ENCODE data around the gene CRABP1. TPM values are rescaled to one million over a fixed set of nuclear protein-coding genes. Genes with fewer than 3 reads are reported as not detected.

CRABP1 gene
- total RNA-seq, 1 experiment from 2014 or later, result not detected

- no peaks in the 10 kb centered on the region for H3K27me3 ChIP-seq (ENCODE audit: low read length)
- H3K9me2 ChIP-seq (replicated peaks; ENCODE audit: insufficient read depth, low read length), result no peaks in the 10 kb centered on the region
- no peaks in the 10 kb centered on the region for H3K9me3 ChIP-seq (ENCODE audit: low read length)
- no peak overlapping the region for H3K4me3 ChIP-seq (ENCODE audit: low read length)
- no peak overlapping the region for H2AFZ ChIP-seq (ENCODE audit: low read length)
- H3K36me3 ChIP-seq (ENCODE audit: insufficient read depth, low read length), result no peaks in the 10 kb centered on the region
- peaks cover 14% of the 10 kb centered on the region for H3K4me1 ChIP-seq (ENCODE audit: low read length)
- peaks cover 16% of the 10 kb centered on the region for H3K79me2 ChIP-seq (ENCODE audit: low read length)
- no peaks in the 10 kb centered on the region for H4K20me1 ChIP-seq (ENCODE audit: insufficient read depth, low read depth, low read length)
- no peak overlapping the region for H3K27ac ChIP-seq (ENCODE audit: low read length)
- no peak overlapping the region for H3K9ac ChIP-seq (ENCODE audit: low read length)
- no peak overlapping the region for H3K4me2 ChIP-seq (ENCODE audit: low read depth, low read length, poor library complexity, severe bottlenecking)
- no peak for DNase-seq
Observed at GRCh38 chr15:78302579-78303312, 37.4 kb upstream of the CRABP1 start.

DNA sequence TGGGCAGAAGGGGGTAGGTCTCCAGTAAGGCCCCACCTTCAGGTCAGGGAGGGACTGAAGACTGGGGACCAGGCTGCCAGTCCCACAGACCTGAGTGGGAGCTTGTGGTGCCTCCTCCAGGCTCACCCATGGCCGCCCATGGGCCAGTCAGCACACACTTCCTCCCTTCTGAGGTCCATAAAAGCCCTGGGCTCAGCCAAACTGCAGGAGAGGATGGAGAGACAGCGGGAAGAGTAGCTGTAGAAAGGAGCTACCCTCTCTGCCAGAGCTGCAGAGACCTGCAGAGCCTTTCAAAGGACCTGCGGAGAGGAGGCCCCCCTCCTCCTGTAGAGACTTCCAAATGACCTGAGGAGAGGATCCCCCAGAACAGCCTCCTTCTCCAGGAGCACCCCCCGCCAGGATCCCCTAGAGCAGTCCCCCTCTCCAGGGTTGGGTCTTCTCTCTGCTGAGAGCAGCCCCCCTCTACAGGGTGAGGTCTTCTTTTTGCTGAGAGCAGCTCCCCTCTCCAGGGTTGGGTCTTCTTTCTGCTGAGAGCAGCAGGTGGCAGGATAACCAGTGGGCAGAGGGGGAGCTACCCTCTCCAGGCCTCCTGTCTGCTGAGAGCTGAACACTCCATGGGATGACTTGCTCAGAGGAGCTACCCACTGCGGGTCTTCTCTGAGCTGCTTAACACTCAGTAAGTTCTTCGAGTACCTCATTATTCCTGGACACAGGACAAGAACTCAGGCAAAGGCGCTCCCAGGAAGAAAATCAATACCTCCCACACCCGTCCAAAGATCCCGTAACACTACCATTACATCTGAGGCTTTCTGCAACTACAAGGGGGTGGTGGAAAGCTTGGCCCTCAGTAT lies 35.7 kb upstream of the CRABP1 start:
- Histone ChIP-seq H3K36me3 (ENCODE audit: insufficient read depth, low read length) (no peaks in the 10 kb centered on the region), H3K4me3 (ENCODE audit: low read length) (no peak overlapping the region), H3K9me3 (ENCODE audit: low read length) (no peaks in the 10 kb centered on the region), H4K20me1 (ENCODE audit: insufficient read depth, low read depth, low read length) (no peaks in the 10 kb centered on the region), H3K27ac (ENCODE audit: low read length) (no peak overlapping the region), H3K4me1 (ENCODE audit: low read length) (peaks cover 8% of the 10 kb centered on the region), H3K9ac (ENCODE audit: low read length) (no peak overlapping the region), H3K27me3 (ENCODE audit: low read length) (no peaks in the 10 kb centered on the region), H2AFZ (ENCODE audit: low read length) (no peak overlapping the region), H3K9me2 (replicated peaks; ENCODE audit: insufficient read depth, low read length) (no peaks in the 10 kb centered on the region), H3K79me2 (ENCODE audit: low read length) (no peaks in the 10 kb centered on the region), H3K4me2 (ENCODE audit: low read depth, low read length, poor library complexity, severe bottlenecking) (no peak overlapping the region)
- no peak for DNase-seq

GRCh38 chr15:78306176-78306774 lies 33.9 kb upstream of the CRABP1 start:
- Histone ChIP-seq H2AFZ (ENCODE audit: low read length) (no peak overlapping the region), H3K9ac (ENCODE audit: low read length) (no peak overlapping the region), H4K20me1 (ENCODE audit: insufficient read depth, low read depth, low read length) (no peaks in the 10 kb centered on the region), H3K27me3 (ENCODE audit: low read length) (no peaks in the 10 kb centered on the region), H3K27ac (ENCODE audit: low read length) (no peak overlapping the region), H3K4me3 (ENCODE audit: low read length) (no peak overlapping the region), H3K9me3 (ENCODE audit: low read length) (no peaks in the 10 kb centered on the region), H3K9me2 (replicated peaks; ENCODE audit: insufficient read depth, low read length) (no peaks in the 10 kb centered on the region), H3K36me3 (ENCODE audit: insufficient read depth, low read length) (no peaks in the 10 kb centered on the region), H3K79me2 (ENCODE audit: low read length) (no peaks in the 10 kb centered on the region), H3K4me2 (ENCODE audit: low read depth, low read length, poor library complexity, severe bottlenecking) (no peak overlapping the region), H3K4me1 (ENCODE audit: low read length) (peaks cover 3% of the 10 kb centered on the region)
- DNase-seq, result no peak

- Histone ChIP-seq H3K27ac (ENCODE audit: low read length) (no peak overlapping the region), H3K9me3 (ENCODE audit: low read length) (no peaks in the 10 kb centered on the region), H3K9me2 (replicated peaks; ENCODE audit: insufficient read depth, low read length) (no peaks in the 10 kb centered on the region), H3K79me2 (ENCODE audit: low read length) (no peaks in the 10 kb centered on the region), H3K4me3 (ENCODE audit: low read length) (no peak overlapping the region), H3K9ac (ENCODE audit: low read length) (no peak overlapping the region), H3K4me2 (ENCODE audit: low read depth, low read length, poor library complexity, severe bottlenecking) (no peak overlapping the region), H3K36me3 (ENCODE audit: insufficient read depth, low read length) (no peaks in the 10 kb centered on the region), H3K27me3 (ENCODE audit: low read length) (no peaks in the 10 kb centered on the region), H4K20me1 (ENCODE audit: insufficient read depth, low read depth, low read length) (no peaks in the 10 kb centered on the region), H2AFZ (ENCODE audit: low read length) (no peak overlapping the region), H3K4me1 (ENCODE audit: low read length) (peaks cover 3% of the 10 kb centered on the region)
- DNase-seq, result no peak
Observed at GRCh38 chr15:78307976-78308375, 32.2 kb upstream of the CRABP1 start.

DNA sequence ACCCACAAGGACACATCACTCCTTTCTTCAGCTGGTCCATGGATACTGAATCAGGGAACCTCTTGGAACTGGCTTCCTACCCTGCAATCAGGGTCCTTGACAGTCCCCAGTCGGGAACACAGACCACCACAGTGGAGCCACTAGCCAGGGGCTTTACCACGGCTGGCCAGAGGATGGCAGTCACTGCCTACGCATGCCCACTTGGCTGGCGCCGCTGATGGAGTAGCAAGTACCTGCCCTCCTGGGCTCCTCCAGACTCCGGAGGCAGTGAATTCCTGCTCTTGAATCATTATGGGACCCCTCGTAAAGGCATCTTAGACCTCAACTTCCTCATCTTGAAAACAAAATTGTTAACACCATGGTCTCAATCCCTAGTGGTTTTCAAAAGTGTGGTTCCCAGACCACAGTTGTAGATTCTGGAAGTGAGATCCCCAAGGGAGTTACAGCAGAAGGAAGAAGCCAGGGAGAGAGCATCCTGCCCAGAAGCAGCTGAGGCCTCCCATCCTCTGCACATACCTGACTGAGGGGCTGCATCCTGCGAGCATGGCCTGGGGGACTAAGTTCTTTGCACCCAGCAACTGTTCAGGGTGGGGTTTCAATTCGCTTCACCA lies 31.6 kb upstream of the CRABP1 start:
- Histone ChIP-seq H3K79me2 (ENCODE audit: low read length) (no peaks in the 10 kb centered on the region), H3K9me2 (replicated peaks; ENCODE audit: insufficient read depth, low read length) (no peaks in the 10 kb centered on the region), H3K4me3 (ENCODE audit: low read length) (no peak overlapping the region), H3K27me3 (ENCODE audit: low read length) (no peaks in the 10 kb centered on the region), H2AFZ (ENCODE audit: low read length) (no peak overlapping the region), H3K27ac (ENCODE audit: low read length) (no peak overlapping the region), H3K4me1 (ENCODE audit: low read length) (peaks cover 3% of the 10 kb centered on the region), H3K36me3 (ENCODE audit: insufficient read depth, low read length) (no peaks in the 10 kb centered on the region), H3K4me2 (ENCODE audit: low read depth, low read length, poor library complexity, severe bottlenecking) (peak overlapping the region; percentile 29), H3K9ac (ENCODE audit: low read length) (no peak overlapping the region), H3K9me3 (ENCODE audit: low read length) (no peaks in the 10 kb centered on the region), H4K20me1 (ENCODE audit: insufficient read depth, low read depth, low read length) (no peaks in the 10 kb centered on the region)
- DNase-seq, result peak; percentile 88

- Histone ChIP-seq H3K9me3 (ENCODE audit: low read length) (no peaks in the 10 kb centered on the region), H3K9ac (ENCODE audit: low read length) (no peak overlapping the region), H3K4me3 (ENCODE audit: low read length) (no peak overlapping the region), H3K4me2 (ENCODE audit: low read depth, low read length, poor library complexity, severe bottlenecking) (no peak overlapping the region), H3K27me3 (ENCODE audit: low read length) (no peaks in the 10 kb centered on the region), H3K79me2 (ENCODE audit: low read length) (no peaks in the 10 kb centered on the region), H3K27ac (ENCODE audit: low read length) (no peak overlapping the region), H4K20me1 (ENCODE audit: insufficient read depth, low read depth, low read length) (no peaks in the 10 kb centered on the region), H3K9me2 (replicated peaks; ENCODE audit: insufficient read depth, low read length) (no peaks in the 10 kb centered on the region), H3K36me3 (ENCODE audit: insufficient read depth, low read length) (no peaks in the 10 kb centered on the region), H3K4me1 (ENCODE audit: low read length) (peaks cover 3% of the 10 kb centered on the region), H2AFZ (ENCODE audit: low read length) (no peak overlapping the region)
- DNase-seq, result no peak
Observed at GRCh38 chr15:78311292-78311691, 28.9 kb upstream of the CRABP1 start.

- no peak for DNase-seq
- H3K4me1 ChIP-seq (ENCODE audit: low read length), result peaks cover 3% of the 10 kb centered on the region
- H4K20me1 ChIP-seq (ENCODE audit: insufficient read depth, low read depth, low read length), result no peaks in the 10 kb centered on the region
- H3K79me2 ChIP-seq (ENCODE audit: low read length), result no peaks in the 10 kb centered on the region
- no peak overlapping the region for H3K27ac ChIP-seq (ENCODE audit: low read length)
- H3K36me3 ChIP-seq (ENCODE audit: insufficient read depth, low read length), result no peaks in the 10 kb centered on the region
- H3K27me3 ChIP-seq (ENCODE audit: low read length), result no peaks in the 10 kb centered on the region
- H3K4me3 ChIP-seq (ENCODE audit: low read length), result no peak overlapping the region
- H2AFZ ChIP-seq (ENCODE audit: low read length), result no peak overlapping the region
- H3K9me3 ChIP-seq (ENCODE audit: low read length), result no peaks in the 10 kb centered on the region
- H3K4me2 ChIP-seq (ENCODE audit: low read depth, low read length, poor library complexity, severe bottlenecking), result no peak overlapping the region
- H3K9me2 ChIP-seq (replicated peaks; ENCODE audit: insufficient read depth, low read length), result no peaks in the 10 kb centered on the region
- no peak overlapping the region for H3K9ac ChIP-seq (ENCODE audit: low read length)
Observed at GRCh38 chr15:78312536-78312935, 27.6 kb upstream of the CRABP1 start.

DNA sequence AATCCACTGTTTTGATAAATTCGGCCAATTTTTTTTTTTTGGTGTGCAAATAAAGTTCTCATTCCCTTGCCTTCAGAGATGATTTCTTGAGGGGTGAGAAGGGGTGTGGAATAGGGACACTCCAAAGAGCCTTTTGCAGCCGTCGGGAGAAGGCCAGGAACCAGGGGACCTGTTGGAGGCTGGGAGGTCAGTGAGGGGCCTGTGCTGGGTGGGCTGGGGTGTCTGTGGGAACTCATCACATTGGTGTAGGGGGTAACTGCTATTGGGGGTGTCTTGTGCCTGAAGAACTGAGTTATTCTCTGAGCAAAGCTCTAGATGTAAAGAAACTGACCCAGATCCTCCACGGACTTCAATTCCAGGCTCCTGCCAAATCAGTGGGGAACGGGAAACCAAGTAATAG lies 27.2 kb upstream of the CRABP1 start:
- no peaks in the 10 kb centered on the region for H3K27me3 ChIP-seq (ENCODE audit: low read length)
- H3K79me2 ChIP-seq (ENCODE audit: low read length), result no peaks in the 10 kb centered on the region
- H3K36me3 ChIP-seq (ENCODE audit: insufficient read depth, low read length), result no peaks in the 10 kb centered on the region
- H3K9ac ChIP-seq (ENCODE audit: low read length), result no peak overlapping the region
- no peak for DNase-seq
- H3K4me3 ChIP-seq (ENCODE audit: low read length), result no peak overlapping the region
- H3K9me3 ChIP-seq (ENCODE audit: low read length), result no peaks in the 10 kb centered on the region
- H3K4me2 ChIP-seq (ENCODE audit: low read depth, low read length, poor library complexity, severe bottlenecking), result no peak overlapping the region
- peaks cover 3% of the 10 kb centered on the region for H3K4me1 ChIP-seq (ENCODE audit: low read length)
- no peaks in the 10 kb centered on the region for H4K20me1 ChIP-seq (ENCODE audit: insufficient read depth, low read depth, low read length)
- H3K9me2 ChIP-seq (replicated peaks; ENCODE audit: insufficient read depth, low read length), result no peaks in the 10 kb centered on the region
- H3K27ac ChIP-seq (ENCODE audit: low read length), result no peak overlapping the region
- H2AFZ ChIP-seq (ENCODE audit: low read length), result no peak overlapping the region
